Hepatocyte (in vitro differentiated cells): ENCODE measurements around the gene THUMPD2. TPM values are rescaled to one million over a fixed set of nuclear protein-coding genes. Genes with fewer than 3 reads are reported as not detected.

ENCODE experiments used
- DNase-seq: peaks from one replicate; pipeline ENCODE4 v3.0.0-alpha.2; 2016; ENCODE audit warnings: low spot score
- H2AFZ ChIP-seq: fragments of 200-600 bp; sonication (generic); 2 replicates; pipeline ENCODE4 v1.6.0; 2016; ENCODE audit warnings: antibody characterized with exemption, mild to moderate bottlenecking
- H3K27ac ChIP-seq: fragments of 200-600 bp; sonication (generic); 2 replicates; pipeline ENCODE4 v1.5.1; 2016; ENCODE audit warnings: mild to moderate bottlenecking
- H3K27me3 ChIP-seq: fragments of 200-600 bp; sonication (generic); 2 replicates; pipeline ENCODE4 v1.6.1; 2016
- H3K36me3 ChIP-seq: fragments of 200-600 bp; sonication (generic); replicated peaks from 2 replicates; pipeline ENCODE4 v1.5.1; 2016; ENCODE audit warnings: low read depth; ENCODE audit not compliant: insufficient read depth
- H3K4me1 ChIP-seq: fragments of 200-600 bp; sonication (generic); 2 replicates; pipeline ENCODE4 v1.5.1; 2016; ENCODE audit warnings: mild to moderate bottlenecking, moderate library complexity; ENCODE audit not compliant: insufficient read depth
- H3K4me2 ChIP-seq: fragments of 200-600 bp; sonication (generic); 2 replicates; pipeline ENCODE4 v1.6.0; 2016
- H3K4me3 ChIP-seq: fragments of 200-600 bp; sonication (generic); 2 replicates; pipeline ENCODE4 v1.5.1; 2016; ENCODE audit warnings: mild to moderate bottlenecking
- H3K79me2 ChIP-seq: fragments of 200-600 bp; sonication (generic); 2 replicates; pipeline ENCODE4 v1.6.0; 2017; ENCODE audit warnings: mild to moderate bottlenecking
- H3K9me2 ChIP-seq: fragments of 200-600 bp; sonication (generic); replicated peaks from 2 replicates; pipeline ENCODE4 v1.6.0; 2017; ENCODE audit warnings: mild to moderate bottlenecking; ENCODE audit not compliant: insufficient read depth
- H3K9me3 ChIP-seq: fragments of 200-600 bp; sonication (generic); 2 replicates; pipeline ENCODE4 v1.5.1; 2016; ENCODE audit warnings: low read depth, mild to moderate bottlenecking
- H4K20me1 ChIP-seq: fragments of 200-600 bp; sonication (generic); 2 replicates; pipeline ENCODE4 v1.6.0; 2016; ENCODE audit warnings: mild to moderate bottlenecking; ENCODE audit not compliant: insufficient read depth, poor library complexity, severe bottlenecking
- CTCF ChIP-seq: fragments of 200-600 bp; sonication (generic); IDR thresholded peaks from 2 replicates; pipeline ENCODE4 v1.5.1; 2016; ENCODE audit warnings: antibody characterized with exemption, mild to moderate bottlenecking; ENCODE audit not compliant: poor library complexity
- EZH2 ChIP-seq: fragments of 200-600 bp; sonication (generic); IDR thresholded peaks from 2 replicates; pipeline ENCODE4 v1.6.1; 2016; ENCODE audit warnings: antibody characterized with exemption, mild to moderate bottlenecking, borderline replicate concordance
- EZH2phosphoT487 ChIP-seq: fragments of 200-600 bp; sonication (generic); IDR thresholded peaks from one replicate; pipeline ENCODE4 v1.6.1; 2018; ENCODE audit warnings: antibody characterized with exemption, mild to moderate bottlenecking, low read depth, moderate library complexity; ENCODE audit not compliant: unreplicated experiment, severe bottlenecking
- WGBS: methylation state at CpG from one replicate; pipeline ENCODE4 v1.1.6; 2016; ENCODE audit warnings: low lambda C conversion rate; ENCODE audit errors: missing lambda C conversion rate; 5-methylcytosine and 5-hydroxymethylcytosine counted together
- polyA plus RNA-seq: library from polyadenylated mRNA; unstranded; fragments of >200 nt; fragmentation: Nextera tagmentation; extraction: Ambion mirVana; gene quantifications from 2 replicates; pipeline ENCODE4 v1.2.1, GENCODE V29; 2016
- total RNA-seq: library from RNA; depleted of rRNA; stranded (reverse); fragments of >200 nt; gene quantifications from 2 replicates; pipeline ENCODE4 v1.2.3, GENCODE V29; 2014

The THUMPD2 gene
- total and polyA plus RNA-seq, 2 experiments from 2014 or later = 6.5 to 12.8 TPM

- Histone ChIP-seq H3K4me1 (peaks cover under 1% of the 10 kb centered on the region), H3K79me2 (peaks cover 11% of the 10 kb centered on the region), H3K4me2 (no peak overlapping the region), H3K9me3 (no peaks in the 10 kb centered on the region), H3K4me3 (no peak overlapping the region), H4K20me1 (no peaks in the 10 kb centered on the region), H3K27me3 (no peaks in the 10 kb centered on the region), H3K27ac (peak overlapping the region; percentile 65), H3K9me2 (no peaks in the 10 kb centered on the region), H3K36me3 (no peaks in the 10 kb centered on the region), H2AFZ (no peak overlapping the region)
- no peak for TF ChIP-seq CTCF
- TF ChIP-seq EZH2phosphoT487 = no peak
- TF ChIP-seq EZH2 = no peak
- WGBS = 50% methylated on average over 2 of the region's 2 CpGs
- DNase-seq = no peak
Measured at GRCh38 chr2:39782591-39782990, 3.5 kb upstream of the THUMPD2 start.

GRCh38 chr2:39781697-39782096 lies 2.6 kb upstream of the THUMPD2 start:
- 89% methylated on average over 1 of the region's 1 CpG for WGBS
- DNase-seq = no peak
- no peaks in the 10 kb centered on the region for H3K36me3 ChIP-seq
- TF ChIP-seq EZH2phosphoT487 (no peak), CTCF (no peak), EZH2 (no peak)
- no peak overlapping the region for H3K27ac ChIP-seq
- H2AFZ ChIP-seq = no peak overlapping the region
- H4K20me1 ChIP-seq = no peaks in the 10 kb centered on the region
- H3K27me3 ChIP-seq = no peaks in the 10 kb centered on the region
- no peaks in the 10 kb centered on the region for H3K9me2 ChIP-seq
- peaks cover 4% of the 10 kb centered on the region for H3K4me1 ChIP-seq
- H3K9me3 ChIP-seq = no peaks in the 10 kb centered on the region
- H3K79me2 ChIP-seq = peaks cover 20% of the 10 kb centered on the region
- H3K4me2 ChIP-seq = no peak overlapping the region
- H3K4me3 ChIP-seq = no peak overlapping the region

- Histone ChIP-seq H3K4me3 (no peak overlapping the region), H3K36me3 (no peaks in the 10 kb centered on the region), H3K9me2 (no peaks in the 10 kb centered on the region), H3K79me2 (peaks cover 26% of the 10 kb centered on the region), H4K20me1 (no peaks in the 10 kb centered on the region), H2AFZ (no peak overlapping the region), H3K4me2 (no peak overlapping the region), H3K27ac (no peak overlapping the region), H3K27me3 (no peaks in the 10 kb centered on the region), H3K9me3 (no peaks in the 10 kb centered on the region), H3K4me1 (peaks cover 4% of the 10 kb centered on the region)
- TF ChIP-seq EZH2 (no peak), CTCF (no peak), EZH2phosphoT487 (no peak)
- WGBS = 89% methylated on average over 14 of the region's 14 CpGs
- no peak for DNase-seq
Measured at GRCh38 chr2:39780825-39781600, 2.0 kb upstream of the THUMPD2 start.
